SJSA1 (cell line): ENCODE measurements around the gene CDK11A. TPM values are rescaled to one million over a fixed set of nuclear protein-coding genes. Genes with fewer than 3 reads are reported as not detected.
"Not testable (repeated sequence)": the region's sequence is repeated elsewhere in the genome, so short reads cannot be mapped to it uniquely, and the experiment has no call there.

Source experiments
- DNase-seq, 2 experiments: peaks; one replicate each; pipeline ENCODE4 v3.0.0-alpha.2; 2015 to 2020; ENCODE audit warnings: low spot score in 2 of 2, low read depth in 1 of 2
- H3K27ac ChIP-seq: fragments of 250-450 bp; sonication (Bioruptor Pico); 2 replicates; pipeline ENCODE4 v1.5.1; 2020; ENCODE audit warnings: mild to moderate bottlenecking, moderate library complexity
- H3K27me3 ChIP-seq: fragments of 250-450 bp; sonication (Bioruptor Pico); replicated peaks from 2 replicates; pipeline ENCODE4 v1.5.1; 2020; ENCODE audit warnings: mild to moderate bottlenecking, moderate library complexity
- H3K36me3 ChIP-seq: fragments of 250-450 bp; sonication (Bioruptor Pico); 2 replicates; pipeline ENCODE4 v1.5.1; 2020; ENCODE audit warnings: mild to moderate bottlenecking
- H3K4me1 ChIP-seq: fragments of 250-450 bp; sonication (Bioruptor Pico); replicated peaks from 2 replicates; pipeline ENCODE4 v1.6.1; 2021; ENCODE audit warnings: mild to moderate bottlenecking
- H3K4me3 ChIP-seq: fragments of 250-450 bp; sonication (Bioruptor Pico); 2 replicates; pipeline ENCODE4 v1.5.1; 2020; ENCODE audit warnings: mild to moderate bottlenecking
- H3K9me3 ChIP-seq: fragments of 250-450 bp; sonication (Bioruptor Pico); replicated peaks from 2 replicates; pipeline ENCODE4 v1.5.1; 2020; ENCODE audit warnings: mild to moderate bottlenecking
- total RNA-seq: library from RNA; depleted of rRNA; stranded (reverse); fragments of >200 nt; shearing (Covaris generic); gene quantifications from 2 replicates; pipeline ENCODE4 v1.2.3, GENCODE V29; 2014

The CDK11A gene
- total RNA-seq, 1 experiment from 2014 or later = 11.8 TPM

- not testable (repeated sequence) for H3K9me3 ChIP-seq, H3K27me3 ChIP-seq, H3K4me1 ChIP-seq, H3K36me3 ChIP-seq
- H3K27ac ChIP-seq = peak within 1 kb of the TSS; percentile 72
- H3K4me3 ChIP-seq = peak within 1 kb of the TSS; percentile 36
- DNase-seq = peak; percentile 94 to 98
Observed at GRCh38 chr1:1692714-1693647, 31.2 kb downstream of the CDK11A start, which contains the start of gene SLC35E2B. TSS of gene SLC35E2B (minus strand) at chr1:1692795. CDS start at chr1:1676699, 16,096 bp downstream.

DNA sequence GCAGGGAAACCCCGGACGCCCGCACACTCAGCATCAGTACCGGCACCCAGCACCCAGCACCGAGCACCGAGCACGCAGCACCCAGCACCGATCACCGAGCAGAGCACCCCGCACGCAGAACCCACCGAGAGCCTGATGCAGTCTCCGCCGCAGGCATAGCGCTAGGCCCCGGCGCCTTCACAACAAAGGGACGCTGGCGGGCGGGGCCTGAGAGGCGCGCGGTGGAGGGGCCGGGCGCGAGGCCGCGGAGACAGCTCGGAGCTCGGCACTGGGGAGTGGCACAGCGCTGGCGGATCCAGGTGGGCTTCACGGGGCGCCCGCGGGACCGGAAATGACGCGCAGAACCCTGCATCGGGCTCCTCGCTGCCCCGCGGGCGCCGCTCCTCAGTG lies 31.8 kb downstream of the CDK11A start:
- peak overlapping the region; percentile 72 for H3K27ac ChIP-seq
- H3K4me3 ChIP-seq = peak overlapping the region; percentile 36
- H3K9me3 ChIP-seq, H3K4me1 ChIP-seq, H3K27me3 ChIP-seq, H3K36me3 ChIP-seq: not testable (repeated sequence)
- DNase-seq = peak; percentile 65 to 69

DNA sequence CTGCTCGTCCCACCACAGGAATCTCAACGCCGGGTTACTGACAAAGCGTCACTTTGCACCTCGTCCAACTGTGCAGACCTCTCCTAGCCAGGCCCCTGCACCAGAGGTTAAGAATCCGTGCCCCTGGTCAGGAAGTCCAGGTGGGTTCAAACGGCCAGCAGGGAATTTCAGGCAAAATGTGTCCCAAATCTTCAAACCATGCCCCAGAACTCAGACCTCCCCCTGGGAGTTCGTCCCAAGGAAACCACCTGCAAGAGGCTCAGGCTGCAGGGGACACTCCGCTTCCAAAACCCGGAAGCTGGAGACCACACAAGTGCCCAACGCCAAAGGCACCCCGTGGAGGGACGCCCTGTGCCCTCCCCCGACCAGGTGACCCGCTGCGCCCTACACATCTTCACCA lies 32.7 kb downstream of the CDK11A start:
- DNase-seq, H3K27ac ChIP-seq, H3K27me3 ChIP-seq, H3K36me3 ChIP-seq, H3K4me3 ChIP-seq, H3K9me3 ChIP-seq: not testable (repeated sequence)
- H3K4me1 ChIP-seq = peaks cover 11% of the 10 kb centered on the region

- not testable (repeated sequence) for H3K27me3 ChIP-seq, H3K4me3 ChIP-seq, H3K27ac ChIP-seq, H3K9me3 ChIP-seq, H3K36me3 ChIP-seq
- H3K4me1 ChIP-seq = peaks cover 18% of the 10 kb centered on the region
- peak in 1 of 2 experiments; percentile 16 for DNase-seq
Observed at GRCh38 chr1:1689526-1689925, 34.6 kb downstream of the CDK11A start.

GRCh38 chr1:1687846-1688245 lies 36.3 kb downstream of the CDK11A start:
- no peaks in the 10 kb centered on the region for H3K27me3 ChIP-seq
- DNase-seq = peak in 1 of 2 experiments; percentile 38
- no peak overlapping the region for H3K27ac ChIP-seq
- H3K4me1 ChIP-seq = peaks cover 15% of the 10 kb centered on the region
- no peaks in the 10 kb centered on the region for H3K9me3 ChIP-seq
- no peak overlapping the region for H3K4me3 ChIP-seq
- H3K36me3 ChIP-seq = peaks cover 7% of the 10 kb centered on the region; the same call in 1 of the 2 replicates

DNA sequence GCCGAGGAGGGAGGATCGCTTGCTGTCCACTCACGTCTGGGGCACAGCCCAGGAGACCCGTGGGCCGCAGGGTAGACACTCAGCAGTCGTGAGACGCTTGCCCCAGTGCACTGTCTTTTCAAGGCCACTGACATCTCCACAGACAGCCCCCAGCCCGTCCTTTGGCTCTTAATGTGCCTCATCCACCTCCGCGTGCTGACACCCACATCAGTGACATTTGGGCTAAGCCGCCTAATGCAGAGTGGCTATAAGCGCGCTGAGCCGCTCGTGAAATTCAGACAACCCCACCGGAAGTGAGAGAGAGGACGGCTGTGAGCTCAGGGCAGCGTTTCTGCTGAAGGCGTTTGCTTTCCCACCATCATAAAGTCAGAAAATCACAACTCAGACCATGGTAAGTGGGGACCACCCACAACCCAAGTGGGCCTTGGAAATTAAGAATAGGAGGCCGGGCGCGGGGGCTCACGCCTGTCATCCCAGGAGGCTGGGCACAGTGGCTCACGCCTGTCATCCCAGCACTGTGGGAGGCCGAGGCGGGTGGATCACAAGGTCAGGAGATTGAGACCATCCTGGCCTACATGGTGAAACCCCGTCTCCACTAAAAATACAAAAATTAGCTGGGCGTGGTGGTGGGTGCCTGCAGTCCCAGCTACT lies 40.0 kb downstream of the CDK11A start:
- H3K27me3 ChIP-seq = no peaks in the 10 kb centered on the region
- DNase-seq = peak in 1 of 2 experiments; percentile 42

DNA sequence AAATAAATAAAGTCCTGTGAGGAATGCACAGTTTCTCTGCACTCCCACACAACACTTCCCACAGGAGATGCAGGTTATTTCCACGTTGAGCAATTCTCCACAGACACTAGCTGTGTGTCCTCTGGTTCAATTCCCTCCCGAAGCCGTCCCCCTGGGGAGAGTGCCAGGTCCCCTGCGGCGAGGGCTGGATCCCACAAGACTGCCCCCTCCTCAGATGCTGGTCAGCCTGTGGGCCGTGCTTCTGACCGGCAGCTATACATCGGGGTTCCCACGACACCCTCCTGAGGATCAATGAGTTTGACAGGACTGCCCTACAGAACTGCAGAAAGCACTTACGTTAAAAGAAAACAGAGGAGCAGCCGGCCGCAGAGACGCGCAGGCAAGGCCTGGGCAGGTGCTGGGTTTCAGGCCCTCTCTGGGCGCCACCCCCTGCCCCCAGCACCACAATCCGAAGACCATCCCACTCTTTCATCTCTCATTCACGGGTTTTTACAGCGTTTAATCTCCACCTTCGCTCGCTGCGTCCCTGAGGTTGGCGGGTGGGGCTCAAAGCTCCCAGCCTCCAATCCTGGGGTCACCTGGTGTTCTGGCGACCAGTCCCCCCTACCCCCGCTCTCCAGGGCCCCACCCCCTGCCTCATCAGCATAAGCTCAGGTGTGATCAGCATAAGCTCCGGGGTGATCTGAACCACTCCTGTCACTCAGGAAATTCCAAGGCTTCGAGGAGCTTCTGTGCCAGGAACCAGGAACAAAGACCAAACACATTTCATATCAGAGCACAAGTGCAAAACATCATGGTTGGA lies 40.9 kb downstream of the CDK11A start:
- Histone ChIP-seq H3K9me3 (no peaks in the 10 kb centered on the region), H3K4me1 (peaks cover 23% of the 10 kb centered on the region), H3K27me3 (no peaks in the 10 kb centered on the region), H3K36me3 (peaks cover 7% of the 10 kb centered on the region; the same call in 1 of the 2 replicates), H3K4me3 (no peak overlapping the region), H3K27ac (no peak overlapping the region)
- peak in 1 of 2 experiments; percentile 35 for DNase-seq

More for the DNA sequence above, 40.0 kb downstream of the CDK11A start:
- Histone ChIP-seq H3K9me3 (no peaks in the 10 kb centered on the region), H3K4me3 (no peak overlapping the region), H3K36me3 (peaks cover 7% of the 10 kb centered on the region; the same call in 1 of the 2 replicates), H3K4me1 (peaks cover 15% of the 10 kb centered on the region), H3K27ac (no peak overlapping the region)

DNA sequence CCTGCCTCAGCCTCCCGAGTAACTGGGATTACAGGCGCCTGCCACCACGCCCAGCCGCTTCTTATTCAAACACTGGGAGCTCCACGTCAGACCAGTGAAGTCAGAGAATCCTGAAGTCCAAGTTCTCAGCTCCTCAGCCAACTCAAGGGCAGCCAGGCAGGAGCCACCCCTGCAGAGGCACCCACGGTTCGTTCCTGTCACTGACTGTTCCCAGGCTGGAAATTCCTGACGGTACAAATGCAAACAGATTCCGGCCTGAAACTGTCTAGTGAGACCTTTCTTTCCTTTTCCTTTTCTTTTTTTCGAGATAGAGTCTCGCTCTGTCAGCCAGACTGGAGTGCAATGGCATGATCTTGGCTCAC lies 43.3 kb downstream of the CDK11A start:
- Histone ChIP-seq H3K4me3 (no peak overlapping the region), H3K9me3 (no peaks in the 10 kb centered on the region), H3K27ac (no peak overlapping the region), H3K4me1 (peaks cover 13% of the 10 kb centered on the region), H3K36me3 (peaks cover 11% of the 10 kb centered on the region), H3K27me3 (no peaks in the 10 kb centered on the region)
- DNase-seq = peak in 1 of 2 experiments; percentile 25

- no peak overlapping the region for H3K27ac ChIP-seq
Observed at GRCh38 chr1:1680031-1680911, 43.9 kb downstream of the CDK11A start.

DNA sequence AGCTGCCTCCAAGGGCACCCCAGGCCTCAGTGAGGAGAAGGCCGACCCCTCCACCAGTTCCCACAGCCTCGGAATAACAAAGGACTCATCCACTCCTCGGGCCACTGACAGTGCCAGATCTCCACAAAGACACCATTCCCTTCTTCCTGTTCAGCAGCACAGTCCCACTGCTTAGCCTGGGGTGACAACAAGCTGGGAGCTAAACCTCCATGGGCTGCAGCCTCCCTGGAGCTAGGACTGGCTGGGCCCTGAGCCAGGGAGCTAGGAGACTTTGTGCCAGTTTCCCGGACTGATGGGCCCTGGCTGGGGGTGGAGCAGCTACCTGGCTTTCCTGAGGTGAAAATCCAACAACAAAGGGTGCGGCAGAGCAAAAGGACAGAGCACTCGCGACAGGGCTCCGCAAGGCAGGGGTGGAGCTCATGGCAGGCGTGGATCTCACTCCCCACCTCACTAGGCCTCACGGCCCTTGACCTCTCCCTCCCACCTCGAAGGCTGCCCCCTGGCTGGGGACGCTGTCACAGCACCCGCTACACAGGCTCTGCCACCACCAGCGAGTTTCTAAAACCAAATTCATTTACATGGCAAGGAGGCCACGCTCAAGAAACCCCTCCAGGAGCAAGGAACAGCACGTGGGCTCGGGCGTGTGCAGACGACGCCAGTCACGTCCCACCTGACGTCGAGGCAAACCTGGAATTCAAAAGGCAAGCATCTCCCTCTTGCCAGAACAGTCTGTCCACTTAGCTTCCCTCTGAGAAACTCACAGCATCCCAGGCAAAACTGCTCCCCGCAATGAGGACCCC lies 45.4 kb downstream of the CDK11A start:
- Histone ChIP-seq H3K9me3 (no peaks in the 10 kb centered on the region), H3K27me3 (no peaks in the 10 kb centered on the region), H3K4me3 (no peak overlapping the region), H3K36me3 (peaks cover 5% of the 10 kb centered on the region), H3K27ac (no peak overlapping the region), H3K4me1 (peaks cover 10% of the 10 kb centered on the region)
- DNase-seq = peak in 1 of 2 experiments; percentile 43

More at GRCh38 chr1:1680031-1680911, 43.9 kb downstream of the CDK11A start:
- H3K4me1 ChIP-seq = peaks cover 10% of the 10 kb centered on the region
- H3K4me3 ChIP-seq = no peak overlapping the region
- no peaks in the 10 kb centered on the region for H3K27me3 ChIP-seq
- DNase-seq = peak in 1 of 2 experiments; percentile 33
- no peaks in the 10 kb centered on the region for H3K9me3 ChIP-seq
- peaks cover 7% of the 10 kb centered on the region for H3K36me3 ChIP-seq

- Histone ChIP-seq H3K4me3 (no peak overlapping the region), H3K4me1 (peaks cover 10% of the 10 kb centered on the region), H3K36me3 (peaks cover 4% of the 10 kb centered on the region; the same call in 1 of the 2 replicates), H3K27ac (no peak overlapping the region), H3K9me3 (no peaks in the 10 kb centered on the region), H3K27me3 (no peaks in the 10 kb centered on the region)
- DNase-seq = peak in 1 of 2 experiments; percentile 41
Observed at GRCh38 chr1:1677718-1678580, 46.2 kb downstream of the CDK11A start.
